GM23248 (cell line): ENCODE results near the gene P2RY2. TPM values are rescaled to one million over a fixed set of nuclear protein-coding genes. Genes with fewer than 3 reads are reported as not detected.

ENCODE experiments used
- DNase-seq: peaks from one replicate; pipeline ENCODE4 v3.0.0-alpha.2; 2015
- H2AFZ ChIP-seq: fragments of 200-600 bp; sonication (generic); 2 replicates; pipeline ENCODE4 v1.6.1; 2016; ENCODE audit warnings: antibody characterized with exemption
- H3F3A ChIP-seq: fragments of 200-600 bp; sonication (generic); 2 replicates; pipeline ENCODE4 v1.6.1; 2016; ENCODE audit warnings: mild to moderate bottlenecking, antibody characterized with exemption, mixed run types; ENCODE audit not compliant: insufficient read depth
- H3K27ac ChIP-seq: fragments of 200-600 bp; sonication (generic); 2 replicates; pipeline ENCODE4 v1.5.1; 2016; ENCODE audit warnings: mild to moderate bottlenecking
- H3K27me3 ChIP-seq: fragments of 200-600 bp; sonication (generic); replicated peaks from 2 replicates; pipeline ENCODE4 v1.6.1; 2016; ENCODE audit warnings: mild to moderate bottlenecking; ENCODE audit not compliant: insufficient read depth
- H3K36me3 ChIP-seq: fragments of 200-600 bp; sonication (generic); 2 replicates; pipeline ENCODE4 v1.6.1; 2016; ENCODE audit warnings: low read depth, mild to moderate bottlenecking
- H3K4me1 ChIP-seq: fragments of 200-600 bp; sonication (generic); 2 replicates; pipeline ENCODE4 v1.6.1; 2016; ENCODE audit warnings: mild to moderate bottlenecking; ENCODE audit not compliant: insufficient read depth
- H3K4me2 ChIP-seq: fragments of 200-600 bp; sonication (generic); one replicate; pipeline ENCODE4 v1.6.1; 2016; ENCODE audit warnings: mild to moderate bottlenecking; ENCODE audit not compliant: unreplicated experiment
- H3K4me3 ChIP-seq: fragments of 200-600 bp; sonication (generic); 2 replicates; pipeline ENCODE4 v1.5.1; 2016; ENCODE audit warnings: mild to moderate bottlenecking
- H3K79me2 ChIP-seq: fragments of 200-600 bp; sonication (generic); 2 replicates; pipeline ENCODE4 v1.6.1; 2016; ENCODE audit warnings: mild to moderate bottlenecking; ENCODE audit not compliant: insufficient read depth
- H3K9ac ChIP-seq: fragments of 200-600 bp; sonication (generic); 2 replicates; pipeline ENCODE4 v1.6.1; 2016; ENCODE audit warnings: mild to moderate bottlenecking
- H3K9me2 ChIP-seq: fragments of 200-600 bp; sonication (generic); 2 replicates; pipeline ENCODE4 v1.6.1; 2016; ENCODE audit warnings: mixed run types, mild to moderate bottlenecking, moderate library complexity; ENCODE audit not compliant: insufficient read depth
- H3K9me3 ChIP-seq: fragments of 200-600 bp; sonication (generic); one replicate; pipeline ENCODE4 v1.6.1; 2017; ENCODE audit warnings: low read depth
- H4K20me1 ChIP-seq: fragments of 200-600 bp; sonication (generic); 2 replicates; pipeline ENCODE4 v1.6.0; 2016; ENCODE audit not compliant: insufficient read depth
- EZH2 ChIP-seq: fragments of 200-600 bp; sonication (generic); IDR thresholded peaks from 2 replicates; pipeline ENCODE4 v1.6.1; 2018; ENCODE audit warnings: antibody characterized with exemption, mild to moderate bottlenecking; ENCODE audit not compliant: insufficient read depth, poor library complexity, severe bottlenecking
- EZH2phosphoT487 ChIP-seq: fragments of 200-600 bp; sonication (generic); IDR thresholded peaks from 2 replicates; pipeline ENCODE4 v1.6.1; 2018; ENCODE audit warnings: antibody characterized with exemption, moderate library complexity, mild to moderate bottlenecking, low read depth; ENCODE audit not compliant: insufficient read depth
- WGBS, 2 experiments: methylation state at CpG; one replicate each; pipeline ENCODE4 v1.1.6; 2015 to 2017; ENCODE audit warnings: low lambda C conversion rate in 2 of 2, low coverage in 1 of 2; ENCODE audit errors: missing lambda C conversion rate in 2 of 2; 5-methylcytosine and 5-hydroxymethylcytosine counted together
- in situ Hi-C: fragments of 300-500 bp; cut with MboI; formaldehyde crosslinking; loops from 2 replicates; pipeline ENCODE4 v1.15.0; 2020
- polyA plus RNA-seq: library from polyadenylated mRNA; unstranded; fragments of >200 nt; fragmentation: Nextera tagmentation; extraction: Ambion mirVana; gene quantifications from 2 replicates; pipeline ENCODE4 v1.2.1, GENCODE V29; 2016
- total RNA-seq: library from RNA; depleted of rRNA; stranded (reverse); fragments of >200 nt; shearing (Covaris generic); gene quantifications from 2 replicates; pipeline ENCODE4 v1.2.3, GENCODE V29; 2014

P2RY2 gene
- total and polyA plus RNA-seq, 2 experiments from 2014 or later: not detected

- in situ Hi-C loops: loop anchor here (25.0 kb wide), 1 partner anchor 440 kb away; no protein-coding TSS in a partner anchor
- H3K79me2 ChIP-seq: no peaks in the 10 kb centered on the region
- H4K20me1 ChIP-seq: no peaks in the 10 kb centered on the region
- H3K4me1 ChIP-seq: no peaks in the 10 kb centered on the region
- H2AFZ ChIP-seq: no peak overlapping the region
- TF ChIP-seq EZH2 (no peak), EZH2phosphoT487 (no peak)
- 92 to 98% methylated on average over 3 of the region's 3 CpGs for WGBS, 2 experiments
- no peak overlapping the region for H3K9ac ChIP-seq
- H3K4me2 ChIP-seq: no peak overlapping the region
- H3K9me2 ChIP-seq: no peaks in the 10 kb centered on the region
- H3K4me3 ChIP-seq: no peak overlapping the region
- H3K36me3 ChIP-seq: no peaks in the 10 kb centered on the region
- H3F3A ChIP-seq: no peaks in the 10 kb centered on the region
- no peaks in the 10 kb centered on the region for H3K27me3 ChIP-seq
- DNase-seq: no peak
- no peaks in the 10 kb centered on the region for H3K9me3 ChIP-seq
- H3K27ac ChIP-seq: no peak overlapping the region
Measured at GRCh38 chr11:73277467-73277866, 59.4 kb downstream of the P2RY2 start.

GRCh38 chr11:73280626-73281025 is 62.5 kb downstream of the P2RY2 start:
- DNase-seq: no peak
- H3K79me2 ChIP-seq: no peaks in the 10 kb centered on the region
- H3K4me1 ChIP-seq: no peaks in the 10 kb centered on the region
- no peaks in the 10 kb centered on the region for H3K36me3 ChIP-seq
- H2AFZ ChIP-seq: no peak overlapping the region
- H3K27ac ChIP-seq: no peak overlapping the region
- H4K20me1 ChIP-seq: no peaks in the 10 kb centered on the region
- H3K9me3 ChIP-seq: no peaks in the 10 kb centered on the region
- in situ Hi-C loops: loop anchor here (10.0 to 25.0 kb wide), 2 partner anchors 96 to 443 kb away; no protein-coding TSS in a partner anchor
- H3K9me2 ChIP-seq: no peaks in the 10 kb centered on the region
- no peak overlapping the region for H3K4me3 ChIP-seq
- H3F3A ChIP-seq: no peaks in the 10 kb centered on the region
- no peak for TF ChIP-seq EZH2
- H3K4me2 ChIP-seq: no peak overlapping the region
- H3K9ac ChIP-seq: no peak overlapping the region
- WGBS, 2 experiments: 70 to 72% methylated on average over 4 to 5 of the region's 5 CpGs
- no peaks in the 10 kb centered on the region for H3K27me3 ChIP-seq

- TF ChIP-seq EZH2 (no peak), EZH2phosphoT487 (no peak)
- in situ Hi-C loops: loop anchor here (10.0 to 25.0 kb wide), 2 partner anchors 96 to 444 kb away; no protein-coding TSS in a partner anchor
- Histone ChIP-seq H3K9me3 (no peaks in the 10 kb centered on the region), H3F3A (no peaks in the 10 kb centered on the region), H3K9me2 (no peaks in the 10 kb centered on the region), H3K27ac (no peak overlapping the region), H2AFZ (no peak overlapping the region), H3K9ac (no peak overlapping the region), H4K20me1 (no peaks in the 10 kb centered on the region), H3K79me2 (no peaks in the 10 kb centered on the region), H3K36me3 (no peaks in the 10 kb centered on the region), H3K4me1 (no peaks in the 10 kb centered on the region), H3K27me3 (no peaks in the 10 kb centered on the region), H3K4me2 (no peak overlapping the region), H3K4me3 (no peak overlapping the region)
- no peak for DNase-seq
- 74 to 82% methylated on average over 3 of the region's 3 CpGs for WGBS, 2 experiments
Measured at GRCh38 chr11:73281201-73281741, 63.2 kb downstream of the P2RY2 start.

GRCh38 chr11:73281796-73282660 is 63.9 kb downstream of the P2RY2 start:
- Histone ChIP-seq H3K27ac (no peak overlapping the region), H3K79me2 (no peaks in the 10 kb centered on the region), H3K4me2 (no peak overlapping the region), H3K9me3 (no peaks in the 10 kb centered on the region), H4K20me1 (no peaks in the 10 kb centered on the region), H3K36me3 (no peaks in the 10 kb centered on the region), H3K27me3 (no peaks in the 10 kb centered on the region), H3K4me3 (no peak overlapping the region), H3K4me1 (no peaks in the 10 kb centered on the region), H3K9me2 (no peaks in the 10 kb centered on the region), H3K9ac (no peak overlapping the region), H3F3A (no peaks in the 10 kb centered on the region), H2AFZ (no peak overlapping the region)
- TF ChIP-seq EZH2phosphoT487: no peak
- no peak for TF ChIP-seq EZH2
- 79 to 84% methylated on average over 2 to 3 of the region's 3 CpGs for WGBS, 2 experiments
- in situ Hi-C loops: loop anchor here (10.0 to 25.0 kb wide), 2 partner anchors 97 to 445 kb away; no protein-coding TSS in a partner anchor
- no peak for DNase-seq
